T-helper 1 cell treated with Interleukin-12 subunit alpha and Interleukin-12 subunit beta and Interleukin-4 antibody, amounts not matched to agents 30 μg/mL and 1 μg/mL, for 36 hours (primary cell): ENCODE data around the gene TTL.
A peak's percentile ranks its signal among the peaks of the same experiment; 100 is the strongest.
"Not testable (repeated sequence)": the region's sequence is repeated elsewhere in the genome, so short reads cannot be mapped to it uniquely, and the experiment has no call there.

ENCODE experiments used
- H3K27ac Mint-ChIP-seq: one replicate; pipeline ENCODE4 v1.8.0; 2021; ENCODE audit warnings: mild to moderate bottlenecking, mixed read lengths
- H3K27me3 Mint-ChIP-seq: one replicate; pipeline ENCODE4 v1.8.0; 2021; ENCODE audit warnings: low read depth, mixed read lengths
- H3K36me3 Mint-ChIP-seq: one replicate; pipeline ENCODE4 v1.8.0; 2021; ENCODE audit warnings: low read depth, mixed read lengths
- H3K4me1 Mint-ChIP-seq: one replicate; pipeline ENCODE4 v1.8.0; 2021; ENCODE audit warnings: low read depth, mixed read lengths
- H3K4me3 Mint-ChIP-seq: one replicate; pipeline ENCODE4 v1.8.0; 2021; ENCODE audit warnings: mild to moderate bottlenecking, moderate library complexity, mixed read lengths
- H3K9me3 Mint-ChIP-seq: one replicate; pipeline ENCODE4 v1.8.0; 2021; ENCODE audit warnings: mixed read lengths

TTL gene

GRCh38 chr2:112481528-112482233 is at the start of gene TTL:
Gene TTL (plus strand): TSS chr2:112482156. CDS start chr2:112482345, 189 bp downstream.
- Mint-ChIP-seq H3K4me3 (peak within 1 kb of the TSS; percentile 93), H3K27ac (peak within 1 kb of the TSS; percentile 89), H3K27me3 (peaks cover 3% of the 10 kb centered on the region), H3K9me3 (no peaks in the 10 kb centered on the region), H3K4me1 (peaks cover 29% of the 10 kb centered on the region), H3K36me3 (peaks cover 9% of the 10 kb centered on the region)

DNA sequence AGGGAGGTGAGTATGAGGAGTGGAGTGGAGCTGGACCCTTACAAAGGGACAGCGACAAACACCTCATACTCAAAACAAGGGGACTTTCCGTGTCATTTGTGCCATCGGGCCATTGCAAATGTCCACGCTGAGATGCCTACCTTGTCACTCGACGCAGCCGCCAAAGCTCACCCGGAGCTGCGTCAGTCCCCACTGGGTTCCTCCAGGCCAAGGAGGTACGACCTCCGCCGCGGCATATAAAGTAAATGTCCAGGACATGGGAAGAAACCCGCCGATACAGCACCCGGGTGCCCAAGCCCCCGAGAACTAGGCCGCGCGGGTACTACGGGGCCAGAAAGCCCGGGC is 49.6 kb upstream of the TTL start:
- not testable (repeated sequence) for H3K4me1 Mint-ChIP-seq, H3K27me3 Mint-ChIP-seq, H3K36me3 Mint-ChIP-seq, H3K9me3 Mint-ChIP-seq
- Mint-ChIP-seq H3K4me3 (peak overlapping the region; percentile 82), H3K27ac (peak overlapping the region; percentile 57)

DNA sequence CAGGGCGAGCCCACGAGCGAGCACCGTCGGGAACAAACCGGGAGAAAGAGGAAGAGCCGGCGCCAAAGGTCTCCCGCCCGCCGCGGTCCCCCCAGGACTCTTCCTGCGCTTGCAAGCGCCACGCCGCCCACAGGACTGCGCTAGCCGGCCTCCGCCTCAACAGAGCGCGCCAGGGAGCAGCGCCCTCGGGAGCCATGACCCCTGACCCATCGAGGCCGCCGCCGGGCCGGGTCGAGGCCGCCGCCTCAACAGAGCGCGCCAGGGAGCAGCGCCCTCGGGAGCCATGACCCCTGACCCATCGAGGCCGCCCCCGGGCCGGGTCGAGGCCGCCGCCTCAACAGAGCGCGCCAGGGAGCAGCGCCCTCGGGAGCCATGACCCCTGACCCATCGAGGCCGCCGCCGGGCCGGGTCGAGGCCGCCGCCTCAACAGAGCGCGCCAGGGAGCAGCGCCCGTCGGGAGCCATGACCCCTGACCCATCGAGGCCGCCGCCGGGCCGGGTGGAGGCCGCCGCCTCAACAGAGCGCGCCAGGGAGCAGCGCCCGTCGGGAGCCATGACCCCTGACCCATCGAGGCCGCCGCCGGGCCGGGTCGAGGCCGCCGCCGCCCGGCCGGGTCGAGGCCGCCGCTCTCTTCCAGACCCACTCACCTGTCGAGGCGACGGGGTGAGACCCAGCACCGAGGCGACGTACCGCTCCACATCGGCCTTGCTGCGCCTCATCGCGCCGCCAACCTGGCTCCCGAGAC is 49.0 kb upstream of the TTL start:
- peak overlapping the region; percentile 82 for H3K4me3 Mint-ChIP-seq
- H3K4me1 Mint-ChIP-seq, H3K36me3 Mint-ChIP-seq, H3K9me3 Mint-ChIP-seq, H3K27me3 Mint-ChIP-seq: not testable (repeated sequence)
- peak overlapping the region; percentile 57 for H3K27ac Mint-ChIP-seq

DNA sequence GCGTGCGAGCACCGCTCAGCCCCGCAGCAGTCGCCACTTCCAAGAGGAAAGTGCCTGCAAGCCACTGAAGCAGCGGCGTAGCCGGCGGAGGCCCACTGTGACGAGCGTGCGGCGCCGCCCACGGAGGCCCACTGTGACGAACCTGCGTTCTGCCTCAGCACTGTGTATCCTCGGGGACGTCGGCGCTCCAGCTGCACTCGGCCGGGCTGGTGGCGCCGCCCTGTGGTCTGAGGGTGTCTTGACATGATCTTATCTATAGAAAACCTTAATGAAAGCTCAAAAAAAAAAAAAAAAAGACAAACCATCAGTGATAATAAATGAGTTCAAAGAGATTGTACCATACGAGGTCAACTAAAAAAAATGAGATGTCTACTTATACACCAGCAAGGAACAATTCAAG is 48.5 kb upstream of the TTL start, which contains the start of gene RGPD8:
Gene RGPD8, minus strand, starts transcription at position 166 of the 400 bp plus-strand sequence. CDS start 192 bp downstream, outside the sequence.
- H3K4me3 Mint-ChIP-seq = peak within 1 kb of the TSS; percentile 82
- not testable (repeated sequence) for H3K4me1 Mint-ChIP-seq, H3K27me3 Mint-ChIP-seq, H3K9me3 Mint-ChIP-seq, H3K36me3 Mint-ChIP-seq
- H3K27ac Mint-ChIP-seq = peak within 1 kb of the TSS; percentile 60

DNA sequence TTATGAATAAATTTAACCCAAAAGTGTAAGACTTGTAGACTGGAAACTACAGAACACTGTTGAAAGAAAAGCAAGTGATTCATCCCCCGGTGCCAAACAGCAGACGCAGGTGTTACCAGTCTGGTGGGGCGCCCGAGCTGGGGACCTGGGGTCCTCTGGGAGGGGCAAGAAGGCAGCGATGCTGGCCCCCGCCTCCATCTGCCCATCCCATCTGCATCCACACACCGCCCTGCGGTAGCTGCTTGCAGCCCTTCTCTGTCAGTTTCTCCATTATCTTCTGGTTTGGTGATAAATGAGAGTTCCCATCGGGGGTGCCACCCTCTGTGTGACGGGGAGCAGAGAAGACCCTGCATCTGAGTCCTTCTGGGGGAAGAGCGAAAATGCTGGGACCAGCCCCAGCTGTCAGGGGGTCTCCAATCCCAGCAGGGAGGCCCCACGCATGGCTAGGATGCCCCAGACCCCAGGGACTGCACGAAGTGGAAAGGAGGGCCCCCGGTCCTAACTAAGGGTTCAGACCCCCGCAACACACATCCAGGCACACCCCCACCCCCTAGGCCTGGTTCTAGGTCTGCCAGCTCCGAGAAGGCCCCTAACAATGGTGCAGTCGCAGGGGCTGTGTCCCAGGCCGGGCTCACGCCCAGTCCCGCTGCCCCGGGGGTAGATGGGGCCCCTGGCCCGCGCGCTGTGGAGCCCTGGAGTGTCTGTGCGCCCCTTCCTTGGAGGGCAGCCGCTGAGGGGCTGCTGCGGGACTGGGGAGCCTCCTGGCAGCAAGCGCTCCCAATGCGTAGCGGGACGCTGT is 47.8 kb upstream of the TTL start:
- Mint-ChIP-seq H3K4me3 (no peak overlapping the region), H3K36me3 (no peaks in the 10 kb centered on the region), H3K27me3 (no peaks in the 10 kb centered on the region), H3K27ac (no peak overlapping the region), H3K9me3 (no peaks in the 10 kb centered on the region), H3K4me1 (peaks cover 4% of the 10 kb centered on the region)

- not testable (repeated sequence) for H3K27me3 Mint-ChIP-seq, H3K4me1 Mint-ChIP-seq, H3K27ac Mint-ChIP-seq, H3K9me3 Mint-ChIP-seq, H3K36me3 Mint-ChIP-seq, H3K4me3 Mint-ChIP-seq
Measured at GRCh38 chr2:112434890-112435715, 46.9 kb upstream of the TTL start.

- not testable (repeated sequence) for H3K9me3 Mint-ChIP-seq, H3K4me1 Mint-ChIP-seq, H3K4me3 Mint-ChIP-seq, H3K36me3 Mint-ChIP-seq, H3K27me3 Mint-ChIP-seq, H3K27ac Mint-ChIP-seq
Measured at GRCh38 chr2:112435716-112436431, 46.1 kb upstream of the TTL start.

DNA sequence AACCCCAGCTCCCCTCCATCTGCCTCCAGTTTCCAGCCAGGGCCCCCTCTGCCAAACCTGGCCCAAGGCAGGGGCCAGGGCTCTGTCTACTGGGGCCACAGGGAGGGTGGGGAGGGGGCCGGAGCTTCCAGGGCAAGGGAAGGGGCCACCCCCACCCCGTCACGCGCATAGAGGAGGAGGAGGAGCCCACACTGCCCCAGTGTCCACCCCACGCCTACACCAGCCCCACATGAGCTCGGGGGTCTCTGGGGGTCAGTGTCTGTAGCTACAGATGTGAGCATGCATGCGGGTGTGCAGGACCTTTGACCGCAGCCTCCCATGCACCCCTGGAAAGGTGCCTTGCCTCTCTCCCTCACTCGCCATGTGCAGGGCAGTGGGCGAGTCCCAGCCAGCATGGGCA is 45.0 kb upstream of the TTL start:
- H3K4me3 Mint-ChIP-seq = not testable (repeated sequence)

DNA sequence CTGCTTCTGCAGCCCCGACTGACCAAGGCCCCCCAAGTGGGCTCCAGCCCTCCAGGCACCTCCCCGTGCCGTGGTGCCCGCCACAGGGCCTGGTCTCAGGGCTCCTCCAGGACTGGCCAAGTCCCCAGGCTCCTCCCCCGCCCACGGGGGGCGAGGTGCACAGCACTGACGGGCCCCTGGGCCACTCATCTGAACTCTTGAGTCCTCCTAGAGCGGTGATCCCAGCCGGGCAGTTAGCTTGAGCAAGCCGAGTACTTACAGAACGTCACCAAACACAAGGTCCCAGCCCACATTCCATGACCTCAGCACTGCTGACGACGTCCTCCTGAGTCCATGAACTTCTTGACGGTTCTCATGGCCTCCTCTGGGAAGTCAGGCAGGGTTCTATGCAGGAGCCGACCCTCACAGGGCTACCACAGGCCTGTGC is 44.5 kb upstream of the TTL start:
- H3K27me3 Mint-ChIP-seq = peaks cover 14% of the 10 kb centered on the region
- not testable (repeated sequence) for H3K4me3 Mint-ChIP-seq, H3K36me3 Mint-ChIP-seq, H3K4me1 Mint-ChIP-seq, H3K27ac Mint-ChIP-seq, H3K9me3 Mint-ChIP-seq

More for the DNA sequence above, 45.0 kb upstream of the TTL start:
- not testable (repeated sequence) for H3K36me3 Mint-ChIP-seq, H3K4me1 Mint-ChIP-seq, H3K27me3 Mint-ChIP-seq, H3K27ac Mint-ChIP-seq, H3K9me3 Mint-ChIP-seq

DNA sequence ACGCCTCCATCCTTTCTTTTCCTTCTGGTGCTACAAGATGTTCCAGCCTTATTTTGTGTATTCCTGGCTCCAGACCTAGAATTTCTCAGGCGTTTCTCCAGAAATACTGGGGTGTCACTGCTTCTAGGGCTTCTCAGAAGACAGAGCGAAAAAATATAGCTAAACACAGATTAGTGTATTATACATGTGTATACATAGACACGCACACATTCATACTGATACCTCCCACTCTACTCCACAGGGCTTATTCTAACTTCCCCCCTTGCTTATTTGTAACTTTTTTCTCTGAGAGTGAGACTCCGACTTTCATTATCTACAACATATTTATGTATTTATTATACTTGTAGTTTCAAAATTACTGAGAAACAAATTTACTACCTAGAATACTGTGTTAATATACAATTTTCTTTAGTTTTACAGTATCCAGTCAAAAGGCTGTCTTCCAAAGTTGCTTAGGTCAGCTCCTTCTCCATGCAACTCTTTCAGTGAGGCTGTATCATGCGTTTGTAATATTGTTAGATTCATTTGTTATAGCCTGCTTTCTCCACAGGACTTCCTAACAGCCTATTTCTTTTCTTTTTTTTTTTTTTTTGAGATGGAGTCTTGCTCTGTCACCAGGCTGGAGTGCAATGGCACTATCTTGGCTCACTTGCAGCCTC is 43.2 kb upstream of the TTL start:
- not testable (repeated sequence) for H3K36me3 Mint-ChIP-seq, H3K4me3 Mint-ChIP-seq, H3K27ac Mint-ChIP-seq, H3K4me1 Mint-ChIP-seq, H3K9me3 Mint-ChIP-seq
- peaks cover 22% of the 10 kb centered on the region for H3K27me3 Mint-ChIP-seq

DNA sequence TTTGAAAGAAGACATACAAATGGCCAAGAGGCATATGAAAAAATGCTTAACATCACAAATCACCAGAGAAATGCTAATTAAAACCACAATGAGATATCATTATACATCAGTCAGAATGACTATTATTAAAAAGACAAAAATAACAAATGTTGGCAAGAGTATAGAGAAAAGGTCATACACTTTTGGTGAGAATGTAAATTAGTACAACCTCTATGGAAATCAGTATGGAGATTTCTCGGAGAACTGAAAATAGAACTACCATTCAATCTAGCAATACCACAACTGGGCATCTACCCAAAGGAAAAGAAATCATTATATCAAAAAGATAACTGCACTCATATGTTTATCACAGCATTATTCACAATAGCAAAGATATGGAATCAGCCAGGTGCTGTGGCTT is 37.7 kb upstream of the TTL start:
- H3K27ac Mint-ChIP-seq = not testable (repeated sequence)

GRCh38 chr2:112449854-112450253 is 32.1 kb upstream of the TTL start:
- no peak overlapping the region for H3K27ac Mint-ChIP-seq
- no peaks in the 10 kb centered on the region for H3K36me3 Mint-ChIP-seq
- H3K9me3 Mint-ChIP-seq = no peaks in the 10 kb centered on the region
- H3K4me3 Mint-ChIP-seq = no peak overlapping the region
- H3K27me3 Mint-ChIP-seq = peaks cover 3% of the 10 kb centered on the region
- H3K4me1 Mint-ChIP-seq = no peaks in the 10 kb centered on the region

More for the DNA sequence above, 37.7 kb upstream of the TTL start:
- not testable (repeated sequence) for H3K4me3 Mint-ChIP-seq, H3K36me3 Mint-ChIP-seq, H3K4me1 Mint-ChIP-seq, H3K9me3 Mint-ChIP-seq
- H3K27me3 Mint-ChIP-seq = peaks cover 28% of the 10 kb centered on the region

- H3K27ac Mint-ChIP-seq = no peak overlapping the region
- no peaks in the 10 kb centered on the region for H3K9me3 Mint-ChIP-seq
- peaks cover 9% of the 10 kb centered on the region for H3K27me3 Mint-ChIP-seq
- no peaks in the 10 kb centered on the region for H3K4me1 Mint-ChIP-seq
- H3K36me3 Mint-ChIP-seq = no peaks in the 10 kb centered on the region
- H3K4me3 Mint-ChIP-seq = no peak overlapping the region
Measured at GRCh38 chr2:112451317-112451716, 30.6 kb upstream of the TTL start.
